Spleen (tissue), 11 donors: ENCODE data around the gene ANKRD29. TPM values are rescaled to one million over a fixed set of nuclear protein-coding genes. Genes with fewer than 3 reads are reported as not detected.

Experiments used
- DNase-seq: peaks from one replicate; pipeline ENCODE4 v3.0.0-alpha.2; 2020
- H3K27ac ChIP-seq, 8 donors: fragments of 200-600 bp; sonication (generic) in 7 of 8; 1 replicate in 4 of 8; 2 replicates in 4 of 8; pipeline versions ENCODE4 v1.5.0 to v1.8.0; 2016 to 2021; ENCODE audit warnings: inconsistent platforms in 4 of 8, mild to moderate bottlenecking in 4 of 8, moderate library complexity in 1 of 8
- H3K27me3 ChIP-seq, 7 donors: fragments of 200-600 bp; sonication (generic) in 6 of 7; replicated peaks in 1 of 7; 1 replicate in 4 of 7; 2 replicates in 3 of 7; pipeline versions ENCODE4 v1.5.0 to v1.8.0; 2016 to 2021; ENCODE audit warnings: inconsistent platforms in 3 of 7, mild to moderate bottlenecking in 1 of 7
- H3K36me3 ChIP-seq, 6 donors: fragments of 200-600 bp; sonication (generic) in 5 of 6; 1 replicate in 4 of 6; 2 replicates in 2 of 6; pipeline versions ENCODE4 v1.5.0 to v1.8.0; 2016 to 2021; ENCODE audit warnings: inconsistent platforms in 2 of 6
- H3K4me1 ChIP-seq, 6 donors: fragments of 200-600 bp; sonication (generic) in 5 of 6; 1 replicate in 3 of 6; 2 replicates in 3 of 6; pipeline versions ENCODE4 v1.5.0 to v1.8.0; 2016 to 2021; ENCODE audit warnings: inconsistent platforms in 3 of 6
- H3K4me3 ChIP-seq, 8 donors: fragments of 200-600 bp; sonication (generic) in 7 of 8; 1 replicate in 4 of 8; 2 replicates in 4 of 8; pipeline versions ENCODE4 v1.5.0 to v1.8.0; 2016 to 2021; ENCODE audit warnings: inconsistent platforms in 4 of 8, mild to moderate bottlenecking in 4 of 8, moderate library complexity in 2 of 8
- H3K9me3 ChIP-seq, 8 donors: fragments of 200-600 bp; sonication (generic) in 7 of 8; 1 replicate in 4 of 8; 2 replicates in 4 of 8; pipeline versions ENCODE4 v1.5.0 to v1.8.0; 2016 to 2021; ENCODE audit warnings: inconsistent platforms in 4 of 8
- CTCF ChIP-seq, 11 experiments: fragments of 200-600 bp in 7 of 11; fragments of 450-650 bp in 4 of 11; sonication (generic) in 4 of 11; IDR thresholded peaks in 8 of 11; conservative IDR thresholded peaks in 3 of 11; 1 replicate in 7 of 11; 2 replicates in 4 of 11; pipeline versions ENCODE4 v1.4.0 to v1.8.0; 2016 to 2021; ENCODE audit warnings: antibody characterized with exemption in 11 of 11, inconsistent platforms in 4 of 11, mild to moderate bottlenecking in 1 of 11
- POLR2A ChIP-seq, 3 donors: fragments of 450-650 bp; IDR thresholded peaks; one replicate each; pipeline ENCODE4 v1.5.1; 2017; ENCODE audit warnings: antibody characterized with exemption in 3 of 3, mild to moderate bottlenecking in 1 of 3
- POLR2AphosphoS5 ChIP-seq, 3 donors: sonication (generic); formaldehyde crosslinking; IDR thresholded peaks; one replicate each; pipeline ENCODE4 v1.5.1; 2017; ENCODE audit warnings: antibody characterized with exemption in 3 of 3
- WGBS, 5 donors: extraction: QIAGEN DNeasy Blood & Tissue Kit in 3 of 5; methylation state at CpG; one replicate each; pipeline versions ENCODE4 v1.1.5 to v1.1.7; 2013 to 2018; 5-methylcytosine and 5-hydroxymethylcytosine counted together
- intact Hi-C: fragments of 100-400 bp; cut with DNase I; formaldehyde crosslinking; loops from one replicate; pipeline ENCODE4 v1.15.0; 2023; ENCODE audit warnings: low total_unique reads
- polyA plus RNA-seq, 3 donors: library from polyadenylated mRNA; stranded (reverse); fragments of 200-250 nt; gene quantifications; one replicate each; pipeline ENCODE4 v1.2.1, GENCODE V29; 2013
- total RNA-seq, 7 donors: library from RNA; depleted of rRNA in 3 of 7; stranded (reverse); fragments of >200 nt in 3 of 7; fragmentation: NEBNext Ultra II Directional in 4 of 7; extraction: Animal tissue kit (Norgen Biotek cat#: 25700) in 4 of 7; gene quantifications; one replicate each; pipeline versions ENCODE4 v1.1.0 to v1.2.1, GENCODE V29; 2016 to 2021
- donor health status: healthy with polysubstance abuse.
- donor health status: DM: no; HTN: no; CAD: no; lungs with moderate emphysema.
- donor health status: DM: no; HTN: no; CAD: no.
- donor health status: Bipolar disorder and iron deficiency.
- donor health status: healthy.
- donor health status: DM: no; HTN: no; CAD: no.
- donor health status: DM: yes; HTN: yes; CAD: no.

Gene ANKRD29
- total and polyA plus RNA-seq, 10 donors, result 1.6 to 10.6 (median 3.7) TPM

- TF ChIP-seq CTCF (IDR thresholded peaks at IDR 0.05 in 8 of 11, conservative IDR thresholded peaks at IDR 0.05 in 3 of 11) (no peak), POLR2AphosphoS5 (IDR thresholded peaks at IDR 0.05) (no peak), POLR2A (IDR thresholded peaks at IDR 0.05) (no peak)
- 83 to 97% (median 93%) methylated on average over 4 of the region's 4 CpGs for WGBS, 5 donors
- no peak for DNase-seq
- peaks cover 0 to 4% (median 0%) of the 10 kb centered on the region in 7 donors for H3K27me3 ChIP-seq
- H3K27ac ChIP-seq, result no peak overlapping the region
- intact Hi-C loops, result no loop called here
- peaks cover 0 to 9% (median 0%) of the 10 kb centered on the region in 6 donors for H3K4me1 ChIP-seq
- peaks cover 0 to 15% (median 12%) of the 10 kb centered on the region in 8 donors for H3K9me3 ChIP-seq
- H3K4me3 ChIP-seq, result no peak overlapping the region
- H3K36me3 ChIP-seq, result no peaks in the 10 kb centered on the region
Measured at GRCh38 chr18:23645568-23646175, 17.0 kb downstream of the ANKRD29 start.

- Histone ChIP-seq H3K9me3 (peaks cover 0 to 15% (median 12%) of the 10 kb centered on the region in 8 donors), H3K4me3 (no peak overlapping the region), H3K27me3 (peaks cover 0 to 4% (median 0%) of the 10 kb centered on the region in 7 donors), H3K4me1 (peaks cover 0 to 4% (median 0%) of the 10 kb centered on the region in 6 donors), H3K36me3 (no peaks in the 10 kb centered on the region), H3K27ac (no peak overlapping the region)
- intact Hi-C loops, result no loop called here
- TF ChIP-seq CTCF (IDR thresholded peaks at IDR 0.05 in 8 of 11, conservative IDR thresholded peaks at IDR 0.05 in 3 of 11), result no peak
- TF ChIP-seq POLR2AphosphoS5 (IDR thresholded peaks at IDR 0.05), result no peak
- TF ChIP-seq POLR2A (IDR thresholded peaks at IDR 0.05), result no peak
- DNase-seq, result no peak
- 87 to 91% (median 89%) methylated on average over 2 of the region's 2 CpGs for WGBS, 5 donors
Measured at GRCh38 chr18:23643815-23644490, 18.8 kb downstream of the ANKRD29 start.

GRCh38 chr18:23641937-23642666 is 20.6 kb downstream of the ANKRD29 start:
- Histone ChIP-seq H3K27me3 (peaks cover 0 to 4% (median 0%) of the 10 kb centered on the region in 7 donors), H3K4me3 (no peak overlapping the region), H3K9me3 (peaks cover 0 to 15% (median 12%) of the 10 kb centered on the region in 8 donors), H3K27ac (no peak overlapping the region), H3K4me1 (no peaks in the 10 kb centered on the region), H3K36me3 (no peaks in the 10 kb centered on the region)
- TF ChIP-seq POLR2A (IDR thresholded peaks at IDR 0.05), result no peak
- TF ChIP-seq POLR2AphosphoS5 (IDR thresholded peaks at IDR 0.05), result no peak
- no peak for TF ChIP-seq CTCF (IDR thresholded peaks at IDR 0.05 in 8 of 11, conservative IDR thresholded peaks at IDR 0.05 in 3 of 11)
- intact Hi-C loops, result no loop called here
- no peak for DNase-seq
- 91 to 96% (median 95%) methylated on average over 9 to 11 of the region's 11 CpGs for WGBS, 5 donors
